ENCODE data around the gene IFFO2.

IFFO2 gene

DNA sequence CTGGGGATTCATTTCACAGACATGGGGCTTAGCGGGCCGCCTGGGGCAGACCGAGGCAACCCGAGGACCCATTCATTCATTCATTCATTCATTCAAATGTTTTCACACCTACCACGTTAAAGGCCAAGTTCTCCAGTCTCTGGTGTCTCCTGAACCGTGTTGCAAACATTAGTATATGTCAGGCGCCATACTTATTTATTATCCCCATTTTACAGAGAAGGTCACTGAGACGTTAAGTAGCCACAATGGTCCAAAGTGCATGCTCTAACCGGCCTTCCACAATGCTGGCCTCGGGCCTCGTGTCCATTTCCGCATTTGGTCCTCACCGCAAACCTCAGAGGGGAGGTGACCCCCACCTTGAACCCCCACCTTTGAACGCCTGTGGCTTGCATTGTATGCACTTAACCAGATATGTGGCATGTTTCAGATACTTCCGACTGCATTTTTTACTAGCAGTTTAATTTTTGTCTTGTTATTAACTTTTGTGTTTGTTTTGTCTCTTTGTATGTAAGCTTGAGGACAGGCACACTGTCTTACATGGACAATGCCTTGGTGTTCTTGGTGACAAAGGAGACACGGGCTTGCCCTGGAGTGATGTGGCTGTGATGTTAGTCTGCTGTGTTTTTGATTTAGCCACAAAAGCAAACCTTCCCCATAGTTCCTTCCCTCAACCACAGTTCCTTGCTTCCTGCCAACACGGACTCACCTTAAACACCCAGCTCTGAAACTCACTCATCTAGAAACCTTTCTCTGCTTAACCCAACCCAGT, 1.2 kb upstream of the IFFO2 start:
- TF ChIP-seq, protein P1, sequence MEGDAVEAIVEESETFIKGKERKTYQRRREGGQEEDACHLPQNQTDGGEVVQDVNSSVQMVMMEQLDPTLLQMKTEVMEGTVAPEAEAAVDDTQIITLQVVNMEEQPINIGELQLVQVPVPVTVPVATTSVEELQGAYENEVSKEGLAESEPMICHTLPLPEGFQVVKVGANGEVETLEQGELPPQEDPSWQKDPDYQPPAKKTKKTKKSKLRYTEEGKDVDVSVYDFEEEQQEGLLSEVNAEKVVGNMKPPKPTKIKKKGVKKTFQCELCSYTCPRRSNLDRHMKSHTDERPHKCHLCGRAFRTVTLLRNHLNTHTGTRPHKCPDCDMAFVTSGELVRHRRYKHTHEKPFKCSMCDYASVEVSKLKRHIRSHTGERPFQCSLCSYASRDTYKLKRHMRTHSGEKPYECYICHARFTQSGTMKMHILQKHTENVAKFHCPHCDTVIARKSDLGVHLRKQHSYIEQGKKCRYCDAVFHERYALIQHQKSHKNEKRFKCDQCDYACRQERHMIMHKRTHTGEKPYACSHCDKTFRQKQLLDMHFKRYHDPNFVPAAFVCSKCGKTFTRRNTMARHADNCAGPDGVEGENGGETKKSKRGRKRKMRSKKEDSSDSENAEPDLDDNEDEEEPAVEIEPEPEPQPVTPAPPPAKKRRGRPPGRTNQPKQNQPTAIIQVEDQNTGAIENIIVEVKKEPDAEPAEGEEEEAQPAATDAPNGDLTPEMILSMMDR (IDR thresholded peaks at IDR 0.05; ENCODE audit: insufficient read depth, low read depth, low read length, missing control alignments), result no peak
- no peak overlapping the region for H3K4me3 ChIP-seq (ENCODE audit: low read depth, low read length)
- DNase-seq (ENCODE audit: low read depth), result peak; percentile 35

DNA sequence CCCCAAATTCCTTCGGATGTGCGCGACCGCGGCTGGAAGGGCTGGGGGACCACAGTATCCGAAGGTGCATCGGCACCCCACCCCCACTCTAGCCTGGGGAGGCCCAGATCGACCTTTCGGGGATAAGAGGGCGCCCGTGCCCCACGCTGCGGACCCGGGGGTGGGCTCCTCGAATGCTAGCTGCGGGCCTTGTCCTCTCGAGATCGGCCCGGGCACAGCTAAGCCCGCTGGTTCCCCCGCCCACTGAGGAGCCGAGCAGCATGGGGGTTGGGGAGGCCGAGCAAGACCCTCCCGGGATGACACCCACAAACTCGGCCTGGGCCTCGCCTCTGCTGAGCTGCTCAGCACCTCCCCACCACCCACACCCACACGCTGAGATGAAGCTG, 653 bp upstream of the IFFO2 start:
- TF ChIP-seq, protein P1 (IDR thresholded peaks at IDR 0.05; ENCODE audit: insufficient read depth, low read depth, low read length, missing control alignments), result no peak
- H3K4me3 ChIP-seq (ENCODE audit: low read depth, low read length), result peak overlapping the region; percentile 70
- no peak for DNase-seq (ENCODE audit: low read depth)

DNA sequence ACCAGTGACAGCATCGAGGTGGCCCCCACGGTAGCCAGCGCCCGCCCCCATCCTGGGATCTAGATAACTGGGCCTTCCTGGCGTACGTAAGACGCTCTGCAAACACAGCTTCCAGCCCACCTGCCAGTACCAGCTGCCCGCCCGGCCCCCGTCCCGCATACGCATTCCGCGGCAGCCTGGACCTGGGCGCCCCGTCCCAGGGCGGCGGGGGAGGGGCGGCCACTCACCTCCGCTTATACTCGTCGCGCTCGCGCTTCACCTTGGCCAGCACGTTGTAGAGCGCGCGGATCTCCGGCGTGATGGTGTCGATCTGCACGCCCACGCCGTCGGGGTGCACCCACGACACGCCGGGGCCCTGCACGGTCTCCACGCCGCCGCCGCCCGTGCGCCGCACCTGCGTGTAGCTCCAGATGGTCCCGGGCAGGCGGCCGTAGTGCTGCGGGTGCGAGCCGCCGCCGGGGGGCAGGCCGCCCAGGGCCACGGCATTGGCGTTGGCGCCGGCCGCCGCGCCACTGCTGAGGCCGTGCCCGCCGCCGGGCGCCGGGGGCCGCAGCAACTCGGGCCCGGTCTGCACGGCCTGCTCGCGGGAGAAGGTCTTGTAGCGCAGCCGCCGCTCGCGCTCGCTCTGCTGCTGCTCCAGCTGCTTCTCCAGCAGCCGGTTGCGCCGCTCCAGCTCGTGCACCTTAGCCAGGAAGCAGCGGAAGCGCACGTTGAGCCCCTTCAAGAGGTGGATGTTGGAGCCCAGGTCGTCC, 859 bp downstream of the IFFO2 start:
- peak overlapping the region; percentile 80 for H3K4me3 ChIP-seq (ENCODE audit: low read depth, low read length)
- peak; percentile 76 for DNase-seq (ENCODE audit: low read depth)
- TF ChIP-seq, protein P1 (IDR thresholded peaks at IDR 0.05; ENCODE audit: insufficient read depth, low read depth, low read length, missing control alignments), result peak; percentile 13

DNA sequence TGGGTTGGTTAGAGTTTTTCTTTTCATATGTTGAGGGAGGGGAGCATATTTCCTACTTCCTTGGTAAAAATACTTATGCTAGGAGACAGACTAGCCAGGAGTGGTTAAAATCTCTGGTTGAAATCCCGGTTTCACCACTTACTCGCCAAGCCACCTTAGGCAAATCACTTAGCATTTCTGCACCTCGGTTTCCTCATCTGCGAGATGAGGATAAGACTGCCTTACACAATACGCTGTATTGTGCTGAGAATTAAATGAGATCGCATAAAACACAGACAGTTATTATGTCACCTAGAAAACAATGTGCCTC, 1.4 kb downstream of the IFFO2 start:
- DNase-seq (ENCODE audit: low read depth), result peak; percentile 18
- TF ChIP-seq, protein P1 (IDR thresholded peaks at IDR 0.05; ENCODE audit: insufficient read depth, low read depth, low read length, missing control alignments), result no peak
- H3K4me3 ChIP-seq (ENCODE audit: low read depth, low read length), result peak overlapping the region; percentile 80

DNA sequence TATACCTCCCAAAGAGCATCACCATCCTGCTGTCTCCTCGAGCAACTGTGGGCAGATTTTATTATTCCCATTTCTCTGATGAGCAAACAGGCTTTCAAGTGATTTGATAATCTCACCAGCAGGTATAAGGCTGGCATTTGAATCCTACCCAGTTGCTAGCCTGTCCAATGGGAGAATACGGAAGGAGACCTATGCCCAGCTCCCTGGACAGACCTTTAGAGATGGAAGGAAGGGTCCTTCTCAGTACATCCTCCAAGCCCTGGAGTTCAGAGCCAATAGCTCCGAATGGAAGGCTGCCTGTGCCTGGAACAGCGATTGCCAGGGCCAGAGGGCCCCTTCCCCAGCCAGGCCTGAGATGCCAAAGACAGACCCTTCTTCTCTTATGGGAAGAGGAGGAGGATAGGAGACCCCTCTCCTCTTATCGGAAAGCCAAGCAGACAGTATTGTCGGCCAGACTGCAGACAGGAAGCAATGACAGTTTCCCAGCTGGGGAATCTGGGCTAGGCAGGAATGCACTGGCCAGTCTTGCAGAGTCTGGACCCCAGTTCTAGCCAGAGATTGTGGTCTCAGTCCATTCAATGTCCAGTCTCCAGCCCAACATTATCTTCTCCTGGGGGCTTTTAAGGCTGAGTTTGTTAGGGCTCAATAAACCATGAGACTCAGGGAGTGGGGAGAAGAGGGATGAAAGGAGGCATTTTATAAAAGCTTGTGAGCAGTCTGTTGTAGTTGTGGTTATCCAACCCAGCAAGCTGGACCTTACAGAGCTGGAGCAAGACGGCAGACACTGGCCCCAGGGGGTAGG, 2.0 kb downstream of the IFFO2 start:
- H3K4me3 ChIP-seq (ENCODE audit: low read depth, low read length), result peak overlapping the region; percentile 80
- TF ChIP-seq, protein P1 (IDR thresholded peaks at IDR 0.05; ENCODE audit: insufficient read depth, low read depth, low read length, missing control alignments), result no peak
- no peak for DNase-seq (ENCODE audit: low read depth)

DNA sequence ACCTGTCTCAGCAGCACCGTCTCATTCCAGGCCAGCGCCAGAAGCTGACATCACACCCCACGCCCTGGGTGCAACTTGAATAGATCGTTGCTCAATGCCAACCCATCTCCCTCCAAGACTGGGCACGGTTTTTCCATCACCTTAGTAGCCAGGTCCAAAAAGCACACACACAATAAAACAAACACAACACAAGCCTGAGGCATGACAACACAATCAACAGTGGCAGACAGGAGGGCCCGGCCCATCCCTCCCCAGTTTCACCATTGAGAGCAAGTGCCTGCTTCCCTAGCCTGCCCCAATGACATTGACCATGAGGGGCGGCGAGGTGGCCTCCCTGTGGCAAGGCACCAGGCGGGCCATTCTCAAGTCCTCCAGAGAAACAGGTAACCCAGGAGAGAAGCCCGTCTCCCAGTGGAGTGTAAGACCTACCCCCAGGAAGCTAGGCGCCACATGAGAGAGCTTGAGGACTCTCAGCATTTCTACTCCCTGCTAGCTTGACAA, 2.7 kb downstream of the IFFO2 start:
- TF ChIP-seq, protein P1 (IDR thresholded peaks at IDR 0.05; ENCODE audit: insufficient read depth, low read depth, low read length, missing control alignments), result no peak
- peak overlapping the region; percentile 80 for H3K4me3 ChIP-seq (ENCODE audit: low read depth, low read length)
- DNase-seq (ENCODE audit: low read depth), result no peak
